Fibroblast of the aortic adventitia (primary cell): ENCODE results near the gene FIGNL1. TPM values are rescaled to one million over a fixed set of nuclear protein-coding genes. Genes with fewer than 3 reads are reported as not detected.

ENCODE experiments used
- DNase-seq: peaks from one replicate; pipeline ENCODE4 v3.0.0-alpha.2; 2010; ENCODE audit warnings: low read depth
- H3K4me3 ChIP-seq: 2 replicates; pipeline ENCODE4 v1.5.1; 2011; ENCODE audit warnings: low read depth, mild to moderate bottlenecking, control low read depth, low read length, moderate library complexity
- total RNA-seq: library from RNA; depleted of rRNA; stranded (reverse); fragments of >200 nt; gene quantifications from 2 replicates; pipeline ENCODE4 v1.2.3, GENCODE V29; 2012; ENCODE audit warnings: low replicate concordance
- TF ChIP-seq, protein P1 (sequence below): IDR thresholded peaks from 2 replicates; pipeline ENCODE4 v1.5.1; 2011; ENCODE audit warnings: mild to moderate bottlenecking, low read length, control low read depth, inconsistent platforms; ENCODE audit not compliant: insufficient read depth

The FIGNL1 gene
- total RNA-seq, 1 donor, result 33.6 TPM

DNA sequence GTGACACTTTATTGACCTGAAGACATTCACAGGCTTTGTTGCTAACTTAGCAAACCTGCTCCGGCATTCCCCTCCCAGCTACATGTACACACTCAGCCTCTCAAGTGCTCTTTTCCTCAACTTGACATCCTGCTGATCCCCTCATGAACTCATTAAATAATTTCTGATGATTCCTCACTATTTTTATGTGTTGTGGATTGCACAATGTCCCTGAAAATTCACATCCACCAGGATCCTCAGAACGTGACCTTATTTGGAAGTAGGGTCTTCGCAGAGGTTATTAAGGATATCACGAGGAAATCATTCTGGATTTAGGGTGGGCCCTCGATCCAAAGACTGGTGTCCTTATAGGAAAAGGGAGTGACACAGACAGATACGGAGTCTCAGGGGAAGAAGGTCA lies 27.3 kb downstream of the FIGNL1 start:
- TF ChIP-seq, protein P1, sequence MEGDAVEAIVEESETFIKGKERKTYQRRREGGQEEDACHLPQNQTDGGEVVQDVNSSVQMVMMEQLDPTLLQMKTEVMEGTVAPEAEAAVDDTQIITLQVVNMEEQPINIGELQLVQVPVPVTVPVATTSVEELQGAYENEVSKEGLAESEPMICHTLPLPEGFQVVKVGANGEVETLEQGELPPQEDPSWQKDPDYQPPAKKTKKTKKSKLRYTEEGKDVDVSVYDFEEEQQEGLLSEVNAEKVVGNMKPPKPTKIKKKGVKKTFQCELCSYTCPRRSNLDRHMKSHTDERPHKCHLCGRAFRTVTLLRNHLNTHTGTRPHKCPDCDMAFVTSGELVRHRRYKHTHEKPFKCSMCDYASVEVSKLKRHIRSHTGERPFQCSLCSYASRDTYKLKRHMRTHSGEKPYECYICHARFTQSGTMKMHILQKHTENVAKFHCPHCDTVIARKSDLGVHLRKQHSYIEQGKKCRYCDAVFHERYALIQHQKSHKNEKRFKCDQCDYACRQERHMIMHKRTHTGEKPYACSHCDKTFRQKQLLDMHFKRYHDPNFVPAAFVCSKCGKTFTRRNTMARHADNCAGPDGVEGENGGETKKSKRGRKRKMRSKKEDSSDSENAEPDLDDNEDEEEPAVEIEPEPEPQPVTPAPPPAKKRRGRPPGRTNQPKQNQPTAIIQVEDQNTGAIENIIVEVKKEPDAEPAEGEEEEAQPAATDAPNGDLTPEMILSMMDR, result no peak
- H3K4me3 ChIP-seq, result no peak overlapping the region
- no peak for DNase-seq

DNA sequence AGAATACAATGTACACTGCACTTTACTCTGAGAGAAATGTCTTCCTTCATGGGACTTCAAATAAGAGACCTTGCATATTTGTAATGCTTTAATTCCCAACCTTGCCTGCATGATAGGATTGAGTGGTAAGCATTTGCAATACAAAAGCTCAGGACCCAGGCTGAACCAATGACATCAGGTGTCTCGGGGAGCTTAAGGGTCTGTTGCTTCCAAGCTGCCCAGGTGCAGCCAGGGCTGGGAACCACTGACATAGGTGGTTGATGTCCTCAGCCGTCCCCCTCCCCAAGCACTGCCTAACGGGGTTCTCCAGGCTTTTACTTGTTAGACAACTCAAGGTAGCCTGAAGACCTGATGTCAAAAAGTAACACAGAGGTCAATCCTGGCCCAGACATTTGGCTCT lies 29.1 kb downstream of the FIGNL1 start:
- TF ChIP-seq, protein P1, result no peak
- no peak for DNase-seq
- no peak overlapping the region for H3K4me3 ChIP-seq

DNA sequence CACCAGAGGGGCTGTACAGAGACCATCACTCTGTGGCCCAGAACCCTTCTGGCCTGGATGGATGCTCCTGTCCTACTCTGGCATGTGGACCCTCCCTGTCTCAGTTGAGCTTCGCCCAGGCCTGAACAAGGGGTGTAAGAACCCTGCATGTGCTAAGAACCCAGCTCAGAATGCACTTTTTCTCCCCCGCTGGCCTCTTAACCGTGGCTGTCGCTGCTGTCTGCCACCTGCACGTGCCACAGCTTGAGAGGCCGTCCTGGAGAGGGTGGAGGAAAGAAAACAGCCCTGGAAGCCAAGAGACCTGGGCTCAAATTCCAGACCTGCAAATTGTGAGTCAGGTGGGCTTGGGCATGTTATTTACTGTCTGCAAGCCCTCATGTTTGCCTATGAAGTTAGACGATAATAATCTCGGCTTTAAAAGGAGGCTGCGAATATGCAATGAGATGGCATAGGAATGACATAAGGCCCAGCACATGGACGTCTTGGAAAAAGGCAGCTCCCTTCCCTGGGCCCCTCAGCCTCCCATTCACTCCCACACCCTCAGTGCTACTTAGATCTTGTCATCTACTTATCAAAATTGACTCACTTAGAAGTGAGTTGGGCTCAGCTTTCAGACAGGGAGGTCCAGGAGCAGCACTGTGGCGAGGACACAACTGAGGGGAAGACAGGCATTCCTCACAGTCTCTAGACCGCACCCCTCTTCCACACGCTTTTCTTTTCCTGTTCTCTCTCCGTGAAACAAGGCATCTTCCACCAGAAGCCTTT lies 31.4 kb downstream of the FIGNL1 start:
- TF ChIP-seq, protein P1, result no peak
- H3K4me3 ChIP-seq, result no peak overlapping the region
- DNase-seq, result no peak

DNA sequence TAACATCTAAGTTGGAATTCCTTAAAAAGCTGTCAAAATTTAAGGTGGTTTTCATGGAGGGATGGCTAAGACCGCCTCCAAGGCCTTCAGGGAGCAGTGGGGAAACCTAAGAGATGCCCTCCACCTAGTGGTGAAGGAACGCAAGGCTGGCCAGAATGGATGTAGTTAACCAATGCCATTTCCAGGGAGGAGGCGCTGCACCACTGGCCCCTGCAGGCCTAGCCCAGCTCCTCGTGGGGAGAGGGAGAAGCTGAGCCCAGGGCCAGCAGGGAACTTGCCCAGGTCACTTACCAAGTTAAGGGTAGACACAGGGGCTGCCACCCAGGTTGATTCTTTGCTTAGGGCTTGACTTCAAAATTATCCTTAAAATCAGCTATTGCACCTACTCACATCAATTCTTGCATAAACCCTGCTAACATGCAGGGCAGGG lies 32.0 kb downstream of the FIGNL1 start:
- H3K4me3 ChIP-seq, result no peak overlapping the region
- peak; percentile 77 for DNase-seq
- TF ChIP-seq, protein P1, result peak; percentile 92

DNA sequence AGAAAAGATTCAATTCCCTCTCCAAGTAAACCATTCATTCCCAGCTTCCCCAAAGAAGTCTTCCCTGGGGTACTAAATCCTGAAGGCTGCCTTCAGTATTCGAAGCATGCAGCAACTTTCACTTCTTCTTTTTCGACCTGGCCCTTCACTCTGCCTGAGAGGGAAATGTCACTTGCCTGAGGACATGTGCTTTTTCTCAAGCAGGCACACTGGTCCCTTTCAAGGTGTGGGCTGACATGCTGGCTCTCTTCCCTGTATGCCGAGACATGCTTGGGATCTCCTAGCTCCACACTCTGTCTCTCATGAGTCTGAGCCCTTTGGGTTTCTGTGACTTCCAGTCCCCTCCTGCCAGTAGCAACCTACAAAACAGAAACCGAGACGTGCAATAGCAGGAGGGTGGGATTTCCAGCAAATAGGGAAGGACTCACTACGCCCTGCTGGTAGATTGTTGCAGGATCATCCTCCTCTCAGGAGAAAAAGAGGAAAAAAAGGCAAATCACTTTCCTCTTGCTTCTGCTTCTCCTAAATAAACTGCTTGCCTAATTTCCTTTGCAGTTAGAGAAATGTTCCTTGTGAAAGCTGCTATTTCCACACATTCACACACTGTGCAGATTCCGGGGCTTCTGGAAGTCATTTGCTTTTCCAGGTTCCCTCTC lies 33.5 kb downstream of the FIGNL1 start:
- TF ChIP-seq, protein P1, result no peak
- no peak for DNase-seq
- H3K4me3 ChIP-seq, result no peak overlapping the region

DNA sequence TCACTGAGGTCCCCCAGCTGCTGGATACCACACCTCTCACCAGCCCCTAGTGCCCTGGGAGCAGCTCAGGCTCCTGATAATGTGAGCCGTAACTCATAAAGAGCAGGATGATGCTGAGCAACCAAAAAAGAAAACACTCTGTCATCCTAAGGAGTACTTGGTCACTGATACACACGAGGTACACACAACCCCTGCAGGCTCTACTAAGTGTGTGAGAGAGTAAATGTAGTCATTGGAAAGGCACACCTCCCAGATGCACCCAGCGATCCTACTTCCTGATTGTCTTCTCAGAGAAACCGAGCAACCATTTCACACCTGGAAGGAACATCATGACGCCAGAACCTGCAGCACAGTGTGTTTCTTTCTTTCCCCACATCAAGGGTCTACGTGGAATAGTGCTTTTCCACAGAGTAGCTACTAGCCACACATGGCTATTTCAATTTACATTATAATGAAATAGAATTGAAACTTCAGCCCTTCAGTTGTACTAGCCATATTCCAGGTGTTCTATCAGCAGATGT lies 34.2 kb downstream of the FIGNL1 start:
- no peak overlapping the region for H3K4me3 ChIP-seq
- no peak for DNase-seq
- TF ChIP-seq, protein P1, result no peak
